ENCODE data around the gene NFIA.

NFIA gene

GRCh38 chr1:61237659-61238358, 155.4 kb downstream of the NFIA start:
- H3K4me1 ChIP-seq (ENCODE audit: control insufficient read depth, low read depth, low read length), result peaks cover 28% of the 10 kb centered on the region

GRCh38 chr1:61238359-61238665, 156.0 kb downstream of the NFIA start:
- Histone ChIP-seq H3K9me3 (ENCODE audit: control insufficient read depth, low read depth, low read length) (no peaks in the 10 kb centered on the region), H3K36me3 (ENCODE audit: control insufficient read depth, low read depth, low read length) (no peaks in the 10 kb centered on the region), H3K4me1 (ENCODE audit: control insufficient read depth, low read depth, low read length) (peaks cover 28% of the 10 kb centered on the region), H3K27ac (ENCODE audit: low read length) (no peak overlapping the region), H3K4me3 (ENCODE audit: low read length) (no peak overlapping the region), H3K9ac (ENCODE audit: low read length) (no peak overlapping the region), H3K27me3 (ENCODE audit: control insufficient read depth, insufficient read depth, low read length) (no peaks in the 10 kb centered on the region)

More at GRCh38 chr1:61237659-61238358, 155.4 kb downstream of the NFIA start:
- H3K9ac ChIP-seq (ENCODE audit: low read length), result no peak overlapping the region
- H3K9me3 ChIP-seq (ENCODE audit: control insufficient read depth, low read depth, low read length), result no peaks in the 10 kb centered on the region
- H3K4me3 ChIP-seq (ENCODE audit: low read length), result no peak overlapping the region
- H3K36me3 ChIP-seq (ENCODE audit: control insufficient read depth, low read depth, low read length), result no peaks in the 10 kb centered on the region
- no peak overlapping the region for H3K27ac ChIP-seq (ENCODE audit: low read length)
- no peaks in the 10 kb centered on the region for H3K27me3 ChIP-seq (ENCODE audit: control insufficient read depth, insufficient read depth, low read length)

- Histone ChIP-seq H3K9me3 (ENCODE audit: control insufficient read depth, low read depth, low read length) (no peaks in the 10 kb centered on the region), H3K9ac (ENCODE audit: low read length) (no peak overlapping the region), H3K4me3 (ENCODE audit: low read length) (no peak overlapping the region), H3K4me1 (ENCODE audit: control insufficient read depth, low read depth, low read length) (peaks cover 27% of the 10 kb centered on the region), H3K36me3 (ENCODE audit: control insufficient read depth, low read depth, low read length) (no peaks in the 10 kb centered on the region), H3K27me3 (ENCODE audit: control insufficient read depth, insufficient read depth, low read length) (no peaks in the 10 kb centered on the region), H3K27ac (ENCODE audit: low read length) (no peak overlapping the region)
These were observed 158.5 kb downstream of the NFIA start for GRCh38 chr1:61240878-61241277.

GRCh38 chr1:61241411-61241838, 159.1 kb downstream of the NFIA start:
- H3K36me3 ChIP-seq (ENCODE audit: control insufficient read depth, low read depth, low read length), result no peaks in the 10 kb centered on the region
- H3K27ac ChIP-seq (ENCODE audit: low read length), result no peak overlapping the region
- no peaks in the 10 kb centered on the region for H3K9me3 ChIP-seq (ENCODE audit: control insufficient read depth, low read depth, low read length)
- H3K4me1 ChIP-seq (ENCODE audit: control insufficient read depth, low read depth, low read length), result peaks cover 24% of the 10 kb centered on the region
- H3K27me3 ChIP-seq (ENCODE audit: control insufficient read depth, insufficient read depth, low read length), result no peaks in the 10 kb centered on the region
- no peak overlapping the region for H3K9ac ChIP-seq (ENCODE audit: low read length)
- H3K4me3 ChIP-seq (ENCODE audit: low read length), result no peak overlapping the region

- no peak overlapping the region for H3K27ac ChIP-seq (ENCODE audit: low read length)
- H3K4me3 ChIP-seq (ENCODE audit: low read length), result no peak overlapping the region
- H3K4me1 ChIP-seq (ENCODE audit: control insufficient read depth, low read depth, low read length), result peaks cover 22% of the 10 kb centered on the region
- no peaks in the 10 kb centered on the region for H3K9me3 ChIP-seq (ENCODE audit: control insufficient read depth, low read depth, low read length)
- no peaks in the 10 kb centered on the region for H3K36me3 ChIP-seq (ENCODE audit: control insufficient read depth, low read depth, low read length)
- H3K9ac ChIP-seq (ENCODE audit: low read length), result no peak overlapping the region
- H3K27me3 ChIP-seq (ENCODE audit: control insufficient read depth, insufficient read depth, low read length), result no peaks in the 10 kb centered on the region
These were observed 159.6 kb downstream of the NFIA start for GRCh38 chr1:61241973-61242381.

- Histone ChIP-seq H3K4me1 (ENCODE audit: control insufficient read depth, low read depth, low read length) (peaks cover 21% of the 10 kb centered on the region), H3K36me3 (ENCODE audit: control insufficient read depth, low read depth, low read length) (no peaks in the 10 kb centered on the region), H3K27me3 (ENCODE audit: control insufficient read depth, insufficient read depth, low read length) (no peaks in the 10 kb centered on the region), H3K27ac (ENCODE audit: low read length) (no peak overlapping the region), H3K9ac (ENCODE audit: low read length) (no peak overlapping the region), H3K4me3 (ENCODE audit: low read length) (no peak overlapping the region), H3K9me3 (ENCODE audit: control insufficient read depth, low read depth, low read length) (no peaks in the 10 kb centered on the region)
These were observed 161.8 kb downstream of the NFIA start for GRCh38 chr1:61244114-61244513.

- Histone ChIP-seq H3K27me3 (ENCODE audit: control insufficient read depth, insufficient read depth, low read length) (no peaks in the 10 kb centered on the region), H3K27ac (ENCODE audit: low read length) (no peak overlapping the region), H3K9me3 (ENCODE audit: control insufficient read depth, low read depth, low read length) (no peaks in the 10 kb centered on the region), H3K4me3 (ENCODE audit: low read length) (no peak overlapping the region), H3K9ac (ENCODE audit: low read length) (no peak overlapping the region), H3K36me3 (ENCODE audit: control insufficient read depth, low read depth, low read length) (no peaks in the 10 kb centered on the region), H3K4me1 (ENCODE audit: control insufficient read depth, low read depth, low read length) (peaks cover 18% of the 10 kb centered on the region)
These were observed 163.5 kb downstream of the NFIA start for GRCh38 chr1:61245696-61246400.

- H3K4me1 ChIP-seq (ENCODE audit: control insufficient read depth, low read depth, low read length), result peaks cover 18% of the 10 kb centered on the region
- H3K4me3 ChIP-seq (ENCODE audit: low read length), result no peak overlapping the region
- no peaks in the 10 kb centered on the region for H3K9me3 ChIP-seq (ENCODE audit: control insufficient read depth, low read depth, low read length)
- H3K27ac ChIP-seq (ENCODE audit: low read length), result no peak overlapping the region
- no peaks in the 10 kb centered on the region for H3K36me3 ChIP-seq (ENCODE audit: control insufficient read depth, low read depth, low read length)
- no peaks in the 10 kb centered on the region for H3K27me3 ChIP-seq (ENCODE audit: control insufficient read depth, insufficient read depth, low read length)
- no peak overlapping the region for H3K9ac ChIP-seq (ENCODE audit: low read length)
These were observed 164.9 kb downstream of the NFIA start for GRCh38 chr1:61247051-61247825.

GRCh38 chr1:61247881-61248752, 165.8 kb downstream of the NFIA start:
- no peaks in the 10 kb centered on the region for H3K9me3 ChIP-seq (ENCODE audit: control insufficient read depth, low read depth, low read length)
- no peak overlapping the region for H3K9ac ChIP-seq (ENCODE audit: low read length)
- H3K4me3 ChIP-seq (ENCODE audit: low read length), result no peak overlapping the region
- H3K27me3 ChIP-seq (ENCODE audit: control insufficient read depth, insufficient read depth, low read length), result no peaks in the 10 kb centered on the region
- peaks cover 18% of the 10 kb centered on the region for H3K4me1 ChIP-seq (ENCODE audit: control insufficient read depth, low read depth, low read length)
- H3K36me3 ChIP-seq (ENCODE audit: control insufficient read depth, low read depth, low read length), result no peaks in the 10 kb centered on the region
- no peak overlapping the region for H3K27ac ChIP-seq (ENCODE audit: low read length)

GRCh38 chr1:61250933-61251332, 168.6 kb downstream of the NFIA start:
- peaks cover 18% of the 10 kb centered on the region for H3K4me1 ChIP-seq (ENCODE audit: control insufficient read depth, low read depth, low read length)
- no peak overlapping the region for H3K4me3 ChIP-seq (ENCODE audit: low read length)
- H3K27me3 ChIP-seq (ENCODE audit: control insufficient read depth, insufficient read depth, low read length), result no peaks in the 10 kb centered on the region
- no peaks in the 10 kb centered on the region for H3K36me3 ChIP-seq (ENCODE audit: control insufficient read depth, low read depth, low read length)
- H3K27ac ChIP-seq (ENCODE audit: low read length), result no peak overlapping the region
- H3K9me3 ChIP-seq (ENCODE audit: control insufficient read depth, low read depth, low read length), result no peaks in the 10 kb centered on the region
- no peak overlapping the region for H3K9ac ChIP-seq (ENCODE audit: low read length)
